Uterus (tissue), 4 donors: ENCODE results near the gene CYP2C19. TPM values are rescaled to one million over a fixed set of nuclear protein-coding genes. Genes with fewer than 3 reads are reported as not detected.
"Not testable (repeated sequence)": the region's sequence is repeated elsewhere in the genome, so short reads cannot be mapped to it uniquely, and the experiment has no call there.

Source experiments
- DNase-seq, 2 donors: peaks; one replicate each; pipeline ENCODE4 v3.0.0-alpha.2; 2019 to 2020
- H3K27ac ChIP-seq, 2 donors: fragments of 200-600 bp; sonication (generic); 1 replicate in 1 of 2; 2 replicates in 1 of 2; pipeline ENCODE4 v1.5.1; 2016 to 2018
- H3K27me3 ChIP-seq, 2 donors: fragments of 200-600 bp; sonication (generic); one replicate each; pipeline ENCODE4 v1.5.1; 2018 to 2019; ENCODE audit warnings: control low read depth in 1 of 2
- H3K36me3 ChIP-seq, 2 donors: fragments of 200-600 bp; sonication (generic); one replicate each; pipeline ENCODE4 v1.5.1; 2019; ENCODE audit warnings: control low read depth in 1 of 2
- H3K4me1 ChIP-seq, 2 donors: fragments of 200-600 bp; sonication (generic); one replicate each; pipeline ENCODE4 v1.5.1; 2018 to 2019; ENCODE audit warnings: control low read depth in 1 of 2
- H3K4me3 ChIP-seq, 2 donors: fragments of 200-600 bp; sonication (generic); 1 replicate in 1 of 2; 2 replicates in 1 of 2; pipeline ENCODE4 v1.5.1; 2018 to 2019; ENCODE audit warnings: mild to moderate bottlenecking in 1 of 2
- H3K9me3 ChIP-seq, 2 donors: fragments of 200-600 bp; sonication (generic); one replicate each; pipeline ENCODE4 v1.5.1; 2019; ENCODE audit warnings: control low read depth in 1 of 2
- POLR2A ChIP-seq, 2 donors: fragments of 450-650 bp; IDR thresholded peaks; one replicate each; pipeline ENCODE4 v1.6.1; 2016; ENCODE audit warnings: antibody characterized with exemption in 2 of 2, mild to moderate bottlenecking in 1 of 2, moderate library complexity in 1 of 2
- intact Hi-C: fragments of 100-400 bp; cut with DNase I; formaldehyde crosslinking; loops from one replicate; pipeline ENCODE4 v1.15.1; 2023; ENCODE audit warnings: low total_unique reads
- total RNA-seq, 4 donors: library from RNA; depleted of rRNA in 3 of 4; stranded (reverse); fragments of >200 nt in 3 of 4; gene quantifications; one replicate each; pipeline versions ENCODE4 v1.1.0 to v1.2.4, GENCODE V29; 2014 to 2023
- TF ChIP-seq, protein P1 (sequence below), 4 experiments: fragments of 200-600 bp in 2 of 4; fragments of 450-650 bp in 2 of 4; sonication (generic) in 2 of 4; IDR thresholded peaks; one replicate each; pipeline ENCODE4 v1.5.1; 2016 to 2019; ENCODE audit warnings: antibody characterized with exemption in 4 of 4, mild to moderate bottlenecking in 2 of 4, moderate library complexity in 1 of 4
- donor health status: DM: yes; HTN: yes; CAD: no.

CYP2C19 gene
- total RNA-seq, 4 donors from 2014 or later: 0.14 TPM; not detected in 3

DNA sequence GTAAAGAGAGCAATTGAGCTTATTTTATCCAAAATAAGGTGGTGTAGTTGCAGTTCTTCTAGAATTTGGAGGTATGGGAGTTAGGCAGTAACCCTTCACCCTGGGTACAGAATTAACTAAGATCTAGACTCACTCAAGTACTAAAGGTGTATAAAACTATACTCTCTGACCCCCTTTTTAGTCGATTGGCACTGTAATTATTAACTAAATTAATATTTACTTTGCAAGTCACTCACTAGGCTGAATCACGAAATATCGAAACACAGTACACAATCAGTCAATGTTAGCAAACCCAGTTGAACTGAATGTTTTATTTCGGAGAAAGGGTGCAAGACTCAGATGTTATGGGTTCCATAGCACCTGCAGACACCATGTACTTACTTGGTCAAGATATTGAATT is 14.6 kb upstream of the CYP2C19 start:
- Histone ChIP-seq H3K9me3 (no peaks in the 10 kb centered on the region), H3K36me3 (no peaks in the 10 kb centered on the region), H3K27me3 (no peaks in the 10 kb centered on the region), H3K4me1 (no peaks in the 10 kb centered on the region), H3K27ac (no peak overlapping the region), H3K4me3 (no peak overlapping the region)
- TF ChIP-seq POLR2A (IDR thresholded peaks at IDR 0.05): no peak
- TF ChIP-seq, protein P1, sequence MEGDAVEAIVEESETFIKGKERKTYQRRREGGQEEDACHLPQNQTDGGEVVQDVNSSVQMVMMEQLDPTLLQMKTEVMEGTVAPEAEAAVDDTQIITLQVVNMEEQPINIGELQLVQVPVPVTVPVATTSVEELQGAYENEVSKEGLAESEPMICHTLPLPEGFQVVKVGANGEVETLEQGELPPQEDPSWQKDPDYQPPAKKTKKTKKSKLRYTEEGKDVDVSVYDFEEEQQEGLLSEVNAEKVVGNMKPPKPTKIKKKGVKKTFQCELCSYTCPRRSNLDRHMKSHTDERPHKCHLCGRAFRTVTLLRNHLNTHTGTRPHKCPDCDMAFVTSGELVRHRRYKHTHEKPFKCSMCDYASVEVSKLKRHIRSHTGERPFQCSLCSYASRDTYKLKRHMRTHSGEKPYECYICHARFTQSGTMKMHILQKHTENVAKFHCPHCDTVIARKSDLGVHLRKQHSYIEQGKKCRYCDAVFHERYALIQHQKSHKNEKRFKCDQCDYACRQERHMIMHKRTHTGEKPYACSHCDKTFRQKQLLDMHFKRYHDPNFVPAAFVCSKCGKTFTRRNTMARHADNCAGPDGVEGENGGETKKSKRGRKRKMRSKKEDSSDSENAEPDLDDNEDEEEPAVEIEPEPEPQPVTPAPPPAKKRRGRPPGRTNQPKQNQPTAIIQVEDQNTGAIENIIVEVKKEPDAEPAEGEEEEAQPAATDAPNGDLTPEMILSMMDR (IDR thresholded peaks at IDR 0.05): no peak
- intact Hi-C loops: no loop called here
- DNase-seq: no peak

DNA sequence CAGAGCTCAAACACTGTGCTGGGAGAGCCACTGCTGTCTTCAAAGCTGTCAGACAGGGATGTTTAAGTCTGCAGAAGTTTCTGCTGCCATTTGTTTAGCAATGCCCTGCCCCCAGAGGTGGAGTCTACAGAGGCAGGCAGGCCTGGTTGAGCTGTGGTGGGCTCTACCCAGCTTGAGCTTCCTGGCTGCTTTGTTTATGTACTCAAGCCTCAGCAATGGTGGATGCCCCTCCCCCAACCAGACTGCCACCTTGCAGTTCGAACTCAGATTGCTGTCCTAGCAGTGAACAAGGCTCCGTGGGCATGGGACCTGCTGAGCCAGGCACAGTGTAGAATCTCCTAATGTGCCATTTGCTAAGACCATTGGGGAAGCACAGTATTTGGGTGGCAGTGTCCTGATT is 4.6 kb upstream of the CYP2C19 start:
- no peak for DNase-seq
- Histone ChIP-seq H3K9me3 (no peaks in the 10 kb centered on the region), H3K27ac (no peak overlapping the region)

DNA sequence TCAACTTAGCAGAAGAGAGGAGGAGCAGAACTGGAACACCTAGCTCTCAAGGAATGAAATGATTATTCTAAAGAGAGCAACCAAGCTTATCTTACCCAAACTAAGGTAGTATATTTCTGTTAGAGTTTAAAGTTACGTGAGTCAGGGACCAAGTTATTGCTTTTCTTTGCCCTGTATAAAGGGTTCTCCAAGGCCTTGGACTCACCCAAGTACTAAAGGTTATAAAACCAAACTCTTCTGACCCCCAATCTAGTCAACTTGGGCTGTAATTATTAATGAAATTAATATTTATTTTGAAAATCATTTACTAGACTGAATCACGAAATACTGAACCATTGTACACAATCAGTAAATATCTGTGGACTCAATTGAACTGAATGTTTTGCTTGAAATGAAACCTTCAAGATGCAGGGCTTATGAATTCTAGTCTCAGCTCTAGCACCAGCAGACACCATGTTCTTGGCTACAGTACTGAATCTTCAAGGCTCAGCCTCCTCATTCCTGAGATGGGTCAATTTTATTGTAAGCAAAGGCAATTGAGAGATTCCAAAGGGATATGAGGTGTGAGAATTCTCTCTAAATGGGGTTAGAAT is 1.8 kb upstream of the CYP2C19 start:
- H3K27me3 ChIP-seq: no peaks in the 10 kb centered on the region
- TF ChIP-seq, protein P1 (IDR thresholded peaks at IDR 0.05): no peak
- no peak for TF ChIP-seq POLR2A (IDR thresholded peaks at IDR 0.05)
- no peak overlapping the region for H3K4me3 ChIP-seq
- no peaks in the 10 kb centered on the region for H3K36me3 ChIP-seq
- DNase-seq: no peak
- intact Hi-C loops: no loop called here
- no peaks in the 10 kb centered on the region for H3K9me3 ChIP-seq
- H3K27ac ChIP-seq: no peak overlapping the region
- no peaks in the 10 kb centered on the region for H3K4me1 ChIP-seq

More for the DNA sequence above, 4.6 kb upstream of the CYP2C19 start:
- Histone ChIP-seq H3K4me3 (no peak overlapping the region), H3K27me3 (no peaks in the 10 kb centered on the region), H3K4me1 (no peaks in the 10 kb centered on the region), H3K36me3 (no peaks in the 10 kb centered on the region)
- intact Hi-C loops: no loop called here
- no peak for TF ChIP-seq POLR2A (IDR thresholded peaks at IDR 0.05)

DNA sequence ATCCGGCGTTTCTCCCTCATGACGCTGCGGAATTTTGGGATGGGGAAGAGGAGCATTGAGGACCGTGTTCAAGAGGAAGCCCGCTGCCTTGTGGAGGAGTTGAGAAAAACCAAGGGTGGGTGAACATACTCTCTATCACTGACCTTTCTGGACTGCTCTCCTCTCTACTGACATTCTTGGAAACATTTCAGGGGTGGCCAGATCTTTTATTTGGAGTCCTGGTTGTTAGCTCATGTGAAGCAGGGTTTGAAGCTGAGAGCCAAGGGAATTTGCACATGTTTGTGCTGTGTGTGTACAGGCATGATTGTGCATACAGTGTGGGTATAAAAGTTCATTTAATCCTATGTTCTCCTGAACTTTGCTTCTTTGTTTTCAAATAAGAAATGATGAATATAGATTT is 12.9 kb downstream of the CYP2C19 start:
- intact Hi-C loops, DNase-seq, H3K4me1 ChIP-seq: not testable (repeated sequence)

DNA sequence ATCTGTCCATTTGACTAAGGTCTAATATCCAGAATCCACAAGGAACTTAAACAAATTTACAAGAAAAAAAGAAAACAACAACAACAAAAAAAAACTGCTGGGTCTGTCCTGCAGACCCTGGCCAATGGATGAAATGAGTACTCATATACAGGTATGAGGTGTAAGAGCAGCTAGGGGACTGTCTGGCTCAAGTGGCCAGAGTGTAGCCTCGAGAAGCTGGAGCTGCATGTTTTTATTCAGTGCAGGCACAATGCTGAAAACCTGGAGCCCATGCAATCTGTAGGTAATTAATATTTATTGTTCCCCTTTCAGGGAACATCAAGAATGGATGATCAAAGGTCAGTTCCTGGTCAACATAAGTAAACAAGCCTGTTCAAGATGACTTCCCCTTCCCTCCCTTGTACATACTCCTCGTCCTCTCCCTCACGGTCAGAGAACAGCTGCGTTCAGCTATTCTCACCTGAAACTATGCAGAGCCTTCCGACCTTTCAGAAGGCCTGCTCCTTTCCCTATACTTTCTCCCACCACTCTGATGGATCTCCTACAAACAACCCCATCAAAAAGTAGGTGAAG is 15.5 kb downstream of the CYP2C19 start:
- intact Hi-C loops: no loop called here
- DNase-seq: no peak

More for the DNA sequence above, 12.9 kb downstream of the CYP2C19 start:
- not testable (repeated sequence) for H3K4me3 ChIP-seq, H3K27ac ChIP-seq, H3K9me3 ChIP-seq, H3K36me3 ChIP-seq, H3K27me3 ChIP-seq

DNA sequence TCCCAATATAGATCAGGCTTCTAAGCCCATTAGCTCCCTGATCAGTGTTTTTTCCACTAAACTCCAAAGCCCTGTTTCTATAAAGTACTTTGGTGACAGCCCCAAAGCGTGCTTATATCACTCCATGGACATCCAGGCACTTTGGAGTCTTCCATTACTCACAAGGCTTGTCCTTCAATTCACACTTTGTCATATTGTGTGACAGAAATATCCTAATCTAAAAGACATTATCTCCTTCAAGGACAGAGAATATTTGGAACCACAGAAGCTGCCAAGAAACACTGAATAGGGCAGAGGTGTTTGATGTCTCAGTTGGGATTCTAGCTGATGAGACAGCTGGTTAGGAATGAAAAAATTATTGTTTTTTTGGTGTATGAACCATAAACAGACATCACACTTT is 18.4 kb downstream of the CYP2C19 start:
- H3K4me3 ChIP-seq: no peak overlapping the region
- no peak overlapping the region for H3K27ac ChIP-seq
- TF ChIP-seq, protein P1 (IDR thresholded peaks at IDR 0.05): no peak
- TF ChIP-seq POLR2A (IDR thresholded peaks at IDR 0.05): no peak
- no peaks in the 10 kb centered on the region for H3K9me3 ChIP-seq
- no peak for DNase-seq
- no peaks in the 10 kb centered on the region for H3K4me1 ChIP-seq
- intact Hi-C loops: no loop called here
- no peaks in the 10 kb centered on the region for H3K36me3 ChIP-seq
- no peaks in the 10 kb centered on the region for H3K27me3 ChIP-seq

More for the DNA sequence above, 15.5 kb downstream of the CYP2C19 start:
- Histone ChIP-seq H3K27me3 (no peaks in the 10 kb centered on the region), H3K36me3 (no peaks in the 10 kb centered on the region), H3K4me1 (no peaks in the 10 kb centered on the region), H3K9me3 (no peaks in the 10 kb centered on the region), H3K4me3 (no peak overlapping the region), H3K27ac (no peak overlapping the region)
- no peak for TF ChIP-seq POLR2A (IDR thresholded peaks at IDR 0.05)
- TF ChIP-seq, protein P1 (IDR thresholded peaks at IDR 0.05): no peak
